GM12891 (cell line): ENCODE data around the gene TRRAP.

Experiments used
- POLR2A ChIP-seq: IDR thresholded peaks from 2 replicates; pipeline ENCODE4 v1.6.1; 2011; ENCODE audit warnings: low read depth, low read length, control low read depth
- POLR2AphosphoS5 ChIP-seq: IDR thresholded peaks from 2 replicates; pipeline ENCODE4 v1.6.1; 2011; ENCODE audit warnings: low read depth, low read length, control low read depth

- TF ChIP-seq POLR2A = no peak
- TF ChIP-seq POLR2AphosphoS5 = no peak
Measured at GRCh38 chr7:98934267-98934666, 55.9 kb downstream of the TRRAP start.
